Measurements from ENCODE around the gene FIZ1. TPM values are rescaled to one million over a fixed set of nuclear protein-coding genes. Genes with fewer than 3 reads are reported as not detected.

Gene FIZ1, protein sequence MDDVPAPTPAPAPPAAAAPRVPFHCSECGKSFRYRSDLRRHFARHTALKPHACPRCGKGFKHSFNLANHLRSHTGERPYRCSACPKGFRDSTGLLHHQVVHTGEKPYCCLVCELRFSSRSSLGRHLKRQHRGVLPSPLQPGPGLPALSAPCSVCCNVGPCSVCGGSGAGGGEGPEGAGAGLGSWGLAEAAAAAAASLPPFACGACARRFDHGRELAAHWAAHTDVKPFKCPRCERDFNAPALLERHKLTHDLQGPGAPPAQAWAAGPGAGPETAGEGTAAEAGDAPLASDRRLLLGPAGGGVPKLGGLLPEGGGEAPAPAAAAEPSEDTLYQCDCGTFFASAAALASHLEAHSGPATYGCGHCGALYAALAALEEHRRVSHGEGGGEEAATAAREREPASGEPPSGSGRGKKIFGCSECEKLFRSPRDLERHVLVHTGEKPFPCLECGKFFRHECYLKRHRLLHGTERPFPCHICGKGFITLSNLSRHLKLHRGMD
- 17.0 and 19.1 TPM in 2 replicates for total RNA-seq
- long read RNA-seq, partial matches to known transcripts, result 0 of 2 reads
- long read RNA-seq, other reads (novel, unspliced or antisense), result 2 of 2 reads

DNA sequence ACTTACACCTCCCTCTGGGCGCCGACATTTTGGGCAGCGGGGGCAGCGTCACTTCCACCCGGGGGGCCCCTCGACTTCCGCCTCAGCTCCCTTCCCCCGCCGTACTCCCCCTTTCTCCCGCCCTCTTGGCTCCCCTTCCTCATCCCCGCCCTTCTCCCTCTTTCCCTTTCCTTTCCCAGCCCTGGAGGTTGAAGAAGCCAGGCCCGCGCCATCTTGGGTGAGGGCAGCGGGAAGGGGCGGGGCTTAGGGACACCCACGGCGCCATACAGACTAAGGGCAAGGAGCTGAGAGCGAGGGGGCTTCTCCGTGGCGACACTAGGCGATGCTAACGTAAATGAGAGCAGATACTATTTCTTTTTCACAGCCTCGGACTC is at the start of gene FIZ1:
FIZ1 (minus strand) TSS at position 50 of the 374 bp plus-strand sequence. CDS start 1,652 bp downstream, outside the sequence.
- TF ChIP-seq, protein P1, sequence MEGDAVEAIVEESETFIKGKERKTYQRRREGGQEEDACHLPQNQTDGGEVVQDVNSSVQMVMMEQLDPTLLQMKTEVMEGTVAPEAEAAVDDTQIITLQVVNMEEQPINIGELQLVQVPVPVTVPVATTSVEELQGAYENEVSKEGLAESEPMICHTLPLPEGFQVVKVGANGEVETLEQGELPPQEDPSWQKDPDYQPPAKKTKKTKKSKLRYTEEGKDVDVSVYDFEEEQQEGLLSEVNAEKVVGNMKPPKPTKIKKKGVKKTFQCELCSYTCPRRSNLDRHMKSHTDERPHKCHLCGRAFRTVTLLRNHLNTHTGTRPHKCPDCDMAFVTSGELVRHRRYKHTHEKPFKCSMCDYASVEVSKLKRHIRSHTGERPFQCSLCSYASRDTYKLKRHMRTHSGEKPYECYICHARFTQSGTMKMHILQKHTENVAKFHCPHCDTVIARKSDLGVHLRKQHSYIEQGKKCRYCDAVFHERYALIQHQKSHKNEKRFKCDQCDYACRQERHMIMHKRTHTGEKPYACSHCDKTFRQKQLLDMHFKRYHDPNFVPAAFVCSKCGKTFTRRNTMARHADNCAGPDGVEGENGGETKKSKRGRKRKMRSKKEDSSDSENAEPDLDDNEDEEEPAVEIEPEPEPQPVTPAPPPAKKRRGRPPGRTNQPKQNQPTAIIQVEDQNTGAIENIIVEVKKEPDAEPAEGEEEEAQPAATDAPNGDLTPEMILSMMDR (IDR thresholded peaks at IDR 0.05), result no peak
- H3K9me3 Mint-ChIP-seq (ENCODE audit: unreplicated experiment), result no peaks in the 10 kb centered on the region
- peak within 1 kb of the TSS; percentile 100 for H3K27ac Mint-ChIP-seq (ENCODE audit: unreplicated experiment)
- no peaks in the 10 kb centered on the region for H3K27me3 Mint-ChIP-seq (ENCODE audit: unreplicated experiment)
- DNase-seq (ENCODE audit: extremely low spot score, unreplicated experiment), result peak; percentile 99
- H3K4me3 Mint-ChIP-seq (ENCODE audit: unreplicated experiment), result peak within 1 kb of the TSS; percentile 96
- peaks cover 27% of the 10 kb centered on the region for H3K36me3 Mint-ChIP-seq (ENCODE audit: unreplicated experiment)
- peaks cover 20% of the 10 kb centered on the region for H3K4me1 Mint-ChIP-seq (ENCODE audit: unreplicated experiment)

DNA sequence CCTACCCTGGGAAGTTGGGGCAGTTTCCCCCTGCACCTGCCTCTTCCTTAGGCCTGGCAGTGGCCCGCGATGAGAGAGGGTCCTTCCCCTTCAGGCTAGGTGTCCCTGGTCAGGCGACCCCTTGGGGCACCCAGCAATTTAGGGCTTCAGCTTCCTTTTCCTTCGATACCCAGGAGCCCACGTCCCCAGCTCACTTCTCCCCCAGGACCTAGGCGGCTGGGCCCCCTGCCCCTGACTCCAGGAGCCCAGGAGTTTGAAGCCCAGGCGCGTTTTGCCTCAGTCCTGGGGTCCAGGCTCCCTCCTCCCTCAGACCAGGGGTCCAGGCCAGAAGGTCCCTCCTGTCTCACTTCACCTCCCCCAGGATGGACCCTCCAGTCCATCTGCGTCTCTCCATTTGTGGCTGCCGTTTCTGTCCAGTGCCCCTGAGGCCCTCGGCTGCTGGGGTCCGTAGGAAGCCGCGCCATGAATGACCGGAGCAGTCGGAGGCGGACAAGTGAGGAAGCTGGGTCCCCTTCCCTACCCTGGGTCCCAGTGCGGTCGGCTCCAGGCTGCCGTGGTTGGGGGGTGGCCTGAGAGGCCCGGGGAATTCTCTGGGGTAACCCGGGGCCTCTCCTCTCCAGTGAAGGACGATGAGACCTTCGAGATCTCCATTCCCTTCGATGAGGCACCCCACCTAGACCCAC is 49.4 kb upstream of the FIZ1 start:
- Mint-ChIP-seq H3K27me3 (ENCODE audit: unreplicated experiment) (no peaks in the 10 kb centered on the region), H3K4me1 (ENCODE audit: unreplicated experiment) (peaks cover 44% of the 10 kb centered on the region), H3K4me3 (ENCODE audit: unreplicated experiment) (peak overlapping the region; percentile 79), H3K36me3 (ENCODE audit: unreplicated experiment) (peaks cover 14% of the 10 kb centered on the region), H3K9me3 (ENCODE audit: unreplicated experiment) (no peaks in the 10 kb centered on the region), H3K27ac (ENCODE audit: unreplicated experiment) (peak overlapping the region; percentile 66)
- TF ChIP-seq, protein P1 (IDR thresholded peaks at IDR 0.05), result no peak
- no peak for DNase-seq (ENCODE audit: extremely low spot score, unreplicated experiment)

DNA sequence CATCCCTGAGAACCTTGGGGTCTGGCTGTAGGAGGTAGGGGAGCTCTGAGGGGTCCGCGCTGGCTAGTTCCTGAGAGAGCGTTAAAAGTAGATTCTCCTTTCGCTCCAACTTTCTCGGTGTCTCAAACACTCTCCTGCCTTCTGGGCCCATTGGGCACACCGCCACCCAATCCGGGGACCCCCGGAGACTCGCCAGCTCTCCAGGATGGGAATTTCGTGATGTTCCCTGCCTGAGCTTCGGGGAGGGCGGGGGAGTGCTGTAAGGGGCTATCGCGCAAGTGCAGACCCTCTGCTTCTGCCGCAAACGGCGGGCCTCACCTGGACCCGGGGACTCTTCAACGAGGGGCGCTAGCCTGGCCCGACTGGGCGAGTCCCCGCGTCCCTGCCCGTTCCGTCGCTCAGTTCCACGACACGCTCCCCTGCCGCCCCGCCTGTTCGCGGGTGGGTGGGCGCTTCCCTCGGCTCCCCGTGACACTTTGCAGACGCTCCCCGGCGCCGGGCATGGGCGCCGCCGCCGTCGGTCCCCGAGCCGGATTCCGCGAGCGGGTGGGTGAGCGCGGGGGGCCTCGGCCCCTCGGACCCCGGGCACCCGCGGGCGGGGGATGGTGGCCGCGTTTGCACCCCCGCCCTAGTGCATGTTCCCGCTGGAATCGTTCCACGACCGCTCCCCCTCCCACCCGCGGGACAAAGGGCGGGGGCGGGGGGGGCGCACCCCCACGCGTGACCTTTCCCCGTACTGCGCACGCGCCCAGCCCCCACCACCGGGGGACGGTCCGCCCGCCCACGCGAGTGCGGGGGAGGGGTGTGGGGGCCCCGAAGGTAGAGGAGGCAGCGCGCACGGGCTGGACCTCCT is 48.6 kb upstream of the FIZ1 start, which contains the start of gene CCDC106:
CCDC106 (plus strand) TSS at position 481 of the 853 bp plus-strand sequence. CDS start 835 bp downstream, outside the sequence.
- peak within 1 kb of the TSS; percentile 80 for H3K27ac Mint-ChIP-seq (ENCODE audit: unreplicated experiment)

DNA sequence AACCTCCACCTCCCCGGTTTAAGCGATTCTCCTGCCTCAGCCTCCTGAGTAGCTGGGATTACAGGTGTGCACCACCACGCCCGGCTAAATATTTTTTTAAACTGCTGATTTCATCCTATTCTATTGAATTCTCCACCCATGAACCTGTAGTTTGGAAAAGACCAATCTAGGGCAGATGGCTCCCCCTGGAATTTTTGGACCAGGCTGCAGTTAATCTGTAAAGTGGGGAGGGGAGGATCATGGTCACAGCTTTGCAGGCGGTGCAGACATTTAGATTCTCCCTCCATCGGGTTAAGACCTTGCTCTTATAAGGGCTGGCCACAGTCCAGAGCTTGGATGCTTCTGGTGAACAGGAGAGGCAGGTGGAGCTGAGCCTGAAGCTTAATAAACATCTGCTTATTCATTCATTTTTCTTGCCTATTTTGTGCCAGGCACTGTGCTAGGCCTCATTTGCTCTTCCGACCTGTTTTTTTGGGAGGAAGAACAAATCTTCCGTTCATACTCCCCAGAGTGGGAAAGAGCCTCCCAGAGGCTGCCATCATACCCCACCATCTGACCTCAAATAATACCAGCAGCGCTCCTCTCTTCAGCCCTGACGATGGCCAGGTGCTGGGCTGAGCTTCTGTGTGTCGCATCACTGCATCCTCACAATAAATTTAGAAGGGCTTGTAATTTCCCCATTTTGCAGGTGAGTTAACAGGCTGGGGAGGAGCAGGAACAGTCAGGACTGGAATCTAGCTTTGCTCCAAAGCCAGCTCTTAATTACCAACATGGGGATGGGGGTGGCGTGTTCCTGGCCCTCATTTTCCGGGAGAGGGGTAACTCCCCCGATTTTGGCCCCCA is 47.8 kb upstream of the FIZ1 start:
- Mint-ChIP-seq H3K36me3 (ENCODE audit: unreplicated experiment) (peaks cover 14% of the 10 kb centered on the region), H3K9me3 (ENCODE audit: unreplicated experiment) (no peaks in the 10 kb centered on the region), H3K27ac (ENCODE audit: unreplicated experiment) (peak overlapping the region; percentile 80)

More for the DNA sequence above, 48.6 kb upstream of the FIZ1 start, which contains the start of gene CCDC106:
- no peak for DNase-seq (ENCODE audit: extremely low spot score, unreplicated experiment)
- Mint-ChIP-seq H3K4me1 (ENCODE audit: unreplicated experiment) (peaks cover 48% of the 10 kb centered on the region), H3K36me3 (ENCODE audit: unreplicated experiment) (peaks cover 14% of the 10 kb centered on the region), H3K9me3 (ENCODE audit: unreplicated experiment) (no peaks in the 10 kb centered on the region), H3K4me3 (ENCODE audit: unreplicated experiment) (peak within 1 kb of the TSS; percentile 87), H3K27me3 (ENCODE audit: unreplicated experiment) (no peaks in the 10 kb centered on the region)
- TF ChIP-seq, protein P1 (IDR thresholded peaks at IDR 0.05), result no peak

More for the DNA sequence above, 47.8 kb upstream of the FIZ1 start:
- peaks cover 53% of the 10 kb centered on the region for H3K4me1 Mint-ChIP-seq (ENCODE audit: unreplicated experiment)
- no peak for DNase-seq (ENCODE audit: extremely low spot score, unreplicated experiment)
- H3K4me3 Mint-ChIP-seq (ENCODE audit: unreplicated experiment), result peak overlapping the region; percentile 87
- TF ChIP-seq, protein P1 (IDR thresholded peaks at IDR 0.05), result no peak
- H3K27me3 Mint-ChIP-seq (ENCODE audit: unreplicated experiment), result no peaks in the 10 kb centered on the region
